HepG2 (cell line): Measurements from ENCODE around the gene SLC13A3. TPM values are rescaled to one million over a fixed set of nuclear protein-coding genes. Genes with fewer than 3 reads are reported as not detected.

ENCODE experiments used
- MLX ChIP-seq: IDR thresholded peaks from 2 replicates; pipeline ENCODE4 v1.6.1; 2016
- NFATC3 ChIP-seq: sonication (generic); formaldehyde crosslinking; IDR thresholded peaks from 2 replicates; pipeline ENCODE4 v1.5.1; 2020; ENCODE audit warnings: mild to moderate bottlenecking, missing genetic modification reagents
- SRY ChIP-seq: sonication (generic); formaldehyde crosslinking; IDR thresholded peaks from 2 replicates; pipeline ENCODE4 v1.8.0; 2022; ENCODE audit warnings: mild to moderate bottlenecking, missing genetic modification reagents
- TBL1XR1 ChIP-seq: fragments of 150-350 bp; IDR thresholded peaks from 2 replicates; pipeline ENCODE4 v1.6.1; 2014; ENCODE audit warnings: borderline replicate concordance, low read length; ENCODE audit not compliant: partially characterized antibody
- ZNF17 ChIP-seq: sonication (generic); formaldehyde crosslinking; IDR thresholded peaks from 2 replicates; pipeline ENCODE4 v1.5.0; 2020; ENCODE audit warnings: mild to moderate bottlenecking, missing genetic modification reagents
- ZNF589 ChIP-seq: sonication (generic); formaldehyde crosslinking; conservative IDR thresholded peaks from 2 replicates; pipeline ENCODE4 v1.8.0; 2022; ENCODE audit warnings: mild to moderate bottlenecking, moderate library complexity, missing genetic modification reagents
- ZNF639 ChIP-seq: conservative IDR thresholded peaks from 2 replicates; pipeline ENCODE4 v1.6.1; 2018; ENCODE audit warnings: missing genetic modification reagents
- polyA plus RNA-seq, 8 experiments: library from polyadenylated mRNA; depleted of rRNA in 3 of 8; stranded (reverse) in 7 of 8; unstranded in 1 of 8; fragments of >200 nt; fragmentation: Illumina TruSeq in 4 of 8; extraction: Trizol in 4 of 8; gene quantifications; 2 replicates each; pipeline versions ENCODE4 v1.2.1 to v1.2.3, GENCODE V29; 2011 to 2016; ENCODE audit warnings: low read depth in 4 of 8, missing spikeins in 1 of 8, mixed read lengths in 1 of 8; ENCODE audit not compliant: insufficient read depth in 1 of 8
- total RNA-seq, 5 experiments: library from RNA; depleted of rRNA; stranded (reverse); fragments of >200 nt; fragmentation: Illumina TruSeq; extraction: Trizol; gene quantifications; 2 replicates each; pipeline ENCODE4 v1.2.3, GENCODE V29; 2016; ENCODE audit warnings: low read depth in 1 of 5
- TF ChIP-seq, protein P1 (sequence below): sonication (generic); formaldehyde crosslinking; IDR thresholded peaks from 2 replicates; pipeline ENCODE4 v1.5.0; 2020; ENCODE audit warnings: mild to moderate bottlenecking, missing genetic modification reagents
- TF ChIP-seq, protein P2 (sequence below), 2 experiments: sonication (generic) in 1 of 2; formaldehyde crosslinking in 1 of 2; IDR thresholded peaks; 2 replicates each; pipeline versions ENCODE4 v1.4.0 to v1.6.1; 2018 to 2020; ENCODE audit warnings: missing genetic modification reagents in 2 of 2, borderline replicate concordance in 1 of 2, low read depth in 1 of 2, mild to moderate bottlenecking in 1 of 2, missing biosample characterization in 1 of 2
- TF ChIP-seq, protein P3 (sequence below): sonication (generic); formaldehyde crosslinking; IDR thresholded peaks from 2 replicates; pipeline ENCODE4 v1.4.0; 2020; ENCODE audit warnings: missing genetic modification reagents
- TF ChIP-seq, protein P4 (sequence below): sonication (generic); formaldehyde crosslinking; IDR thresholded peaks from 2 replicates; pipeline ENCODE4 v1.4.0; 2020; ENCODE audit warnings: missing genetic modification reagents
- TF ChIP-seq, protein P5 (sequence below): sonication (generic); formaldehyde crosslinking; IDR thresholded peaks from 2 replicates; pipeline ENCODE4 v1.5.1; 2020; ENCODE audit warnings: missing genetic modification reagents, mild to moderate bottlenecking, borderline replicate concordance

The SLC13A3 gene
- total and polyA plus RNA-seq, 2 of the 13 experiments (the other 11 are each of a cell fraction or from before 2014, with no cell fraction given): 66.5 to 76.0 TPM

- TF ChIP-seq TBL1XR1: peak; percentile 24
- TF ChIP-seq SRY (CRISPR knock-in tag): no peak
- TF ChIP-seq, protein P1, sequence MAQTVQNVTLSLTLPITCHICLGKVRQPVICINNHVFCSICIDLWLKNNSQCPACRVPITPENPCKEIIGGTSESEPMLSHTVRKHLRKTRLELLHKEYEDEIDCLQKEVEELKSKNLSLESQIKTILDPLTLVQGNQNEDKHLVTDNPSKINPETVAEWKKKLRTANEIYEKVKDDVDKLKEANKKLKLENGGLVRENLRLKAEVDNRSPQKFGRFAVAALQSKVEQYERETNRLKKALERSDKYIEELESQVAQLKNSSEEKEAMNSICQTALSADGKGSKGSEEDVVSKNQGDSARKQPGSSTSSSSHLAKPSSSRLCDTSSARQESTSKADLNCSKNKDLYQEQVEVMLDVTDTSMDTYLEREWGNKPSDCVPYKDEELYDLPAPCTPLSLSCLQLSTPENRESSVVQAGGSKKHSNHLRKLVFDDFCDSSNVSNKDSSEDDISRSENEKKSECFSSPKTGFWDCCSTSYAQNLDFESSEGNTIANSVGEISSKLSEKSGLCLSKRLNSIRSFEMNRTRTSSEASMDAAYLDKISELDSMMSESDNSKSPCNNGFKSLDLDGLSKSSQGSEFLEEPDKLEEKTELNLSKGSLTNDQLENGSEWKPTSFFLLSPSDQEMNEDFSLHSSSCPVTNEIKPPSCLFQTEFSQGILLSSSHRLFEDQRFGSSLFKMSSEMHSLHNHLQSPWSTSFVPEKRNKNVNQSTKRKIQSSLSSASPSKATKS (CRISPR knock-in tag): no peak
- TF ChIP-seq, protein P2, sequence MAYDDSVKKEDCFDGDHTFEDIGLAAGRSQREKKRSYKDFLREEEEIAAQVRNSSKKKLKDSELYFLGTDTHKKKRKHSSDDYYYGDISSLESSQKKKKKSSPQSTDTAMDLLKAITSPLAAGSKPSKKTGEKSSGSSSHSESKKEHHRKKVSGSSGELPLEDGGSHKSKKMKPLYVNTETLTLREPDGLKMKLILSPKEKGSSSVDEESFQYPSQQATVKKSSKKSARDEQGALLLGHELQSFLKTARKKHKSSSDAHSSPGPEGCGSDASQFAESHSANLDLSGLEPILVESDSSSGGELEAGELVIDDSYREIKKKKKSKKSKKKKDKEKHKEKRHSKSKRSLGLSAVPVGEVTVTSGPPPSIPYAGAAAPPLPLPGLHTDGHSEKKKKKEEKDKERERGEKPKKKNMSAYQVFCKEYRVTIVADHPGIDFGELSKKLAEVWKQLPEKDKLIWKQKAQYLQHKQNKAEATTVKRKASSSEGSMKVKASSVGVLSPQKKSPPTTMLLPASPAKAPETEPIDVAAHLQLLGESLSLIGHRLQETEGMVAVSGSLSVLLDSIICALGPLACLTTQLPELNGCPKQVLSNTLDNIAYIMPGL (CRISPR knock-in tag; IDR thresholded peaks at IDR 0.05; ENCODE audit: borderline replicate concordance in 1 of 2, low read depth in 1 of 2): no peak
- no peak for TF ChIP-seq MLX (CRISPR knock-in tag)
- TF ChIP-seq NFATC3 (CRISPR knock-in tag): no peak
- TF ChIP-seq, protein P3, sequence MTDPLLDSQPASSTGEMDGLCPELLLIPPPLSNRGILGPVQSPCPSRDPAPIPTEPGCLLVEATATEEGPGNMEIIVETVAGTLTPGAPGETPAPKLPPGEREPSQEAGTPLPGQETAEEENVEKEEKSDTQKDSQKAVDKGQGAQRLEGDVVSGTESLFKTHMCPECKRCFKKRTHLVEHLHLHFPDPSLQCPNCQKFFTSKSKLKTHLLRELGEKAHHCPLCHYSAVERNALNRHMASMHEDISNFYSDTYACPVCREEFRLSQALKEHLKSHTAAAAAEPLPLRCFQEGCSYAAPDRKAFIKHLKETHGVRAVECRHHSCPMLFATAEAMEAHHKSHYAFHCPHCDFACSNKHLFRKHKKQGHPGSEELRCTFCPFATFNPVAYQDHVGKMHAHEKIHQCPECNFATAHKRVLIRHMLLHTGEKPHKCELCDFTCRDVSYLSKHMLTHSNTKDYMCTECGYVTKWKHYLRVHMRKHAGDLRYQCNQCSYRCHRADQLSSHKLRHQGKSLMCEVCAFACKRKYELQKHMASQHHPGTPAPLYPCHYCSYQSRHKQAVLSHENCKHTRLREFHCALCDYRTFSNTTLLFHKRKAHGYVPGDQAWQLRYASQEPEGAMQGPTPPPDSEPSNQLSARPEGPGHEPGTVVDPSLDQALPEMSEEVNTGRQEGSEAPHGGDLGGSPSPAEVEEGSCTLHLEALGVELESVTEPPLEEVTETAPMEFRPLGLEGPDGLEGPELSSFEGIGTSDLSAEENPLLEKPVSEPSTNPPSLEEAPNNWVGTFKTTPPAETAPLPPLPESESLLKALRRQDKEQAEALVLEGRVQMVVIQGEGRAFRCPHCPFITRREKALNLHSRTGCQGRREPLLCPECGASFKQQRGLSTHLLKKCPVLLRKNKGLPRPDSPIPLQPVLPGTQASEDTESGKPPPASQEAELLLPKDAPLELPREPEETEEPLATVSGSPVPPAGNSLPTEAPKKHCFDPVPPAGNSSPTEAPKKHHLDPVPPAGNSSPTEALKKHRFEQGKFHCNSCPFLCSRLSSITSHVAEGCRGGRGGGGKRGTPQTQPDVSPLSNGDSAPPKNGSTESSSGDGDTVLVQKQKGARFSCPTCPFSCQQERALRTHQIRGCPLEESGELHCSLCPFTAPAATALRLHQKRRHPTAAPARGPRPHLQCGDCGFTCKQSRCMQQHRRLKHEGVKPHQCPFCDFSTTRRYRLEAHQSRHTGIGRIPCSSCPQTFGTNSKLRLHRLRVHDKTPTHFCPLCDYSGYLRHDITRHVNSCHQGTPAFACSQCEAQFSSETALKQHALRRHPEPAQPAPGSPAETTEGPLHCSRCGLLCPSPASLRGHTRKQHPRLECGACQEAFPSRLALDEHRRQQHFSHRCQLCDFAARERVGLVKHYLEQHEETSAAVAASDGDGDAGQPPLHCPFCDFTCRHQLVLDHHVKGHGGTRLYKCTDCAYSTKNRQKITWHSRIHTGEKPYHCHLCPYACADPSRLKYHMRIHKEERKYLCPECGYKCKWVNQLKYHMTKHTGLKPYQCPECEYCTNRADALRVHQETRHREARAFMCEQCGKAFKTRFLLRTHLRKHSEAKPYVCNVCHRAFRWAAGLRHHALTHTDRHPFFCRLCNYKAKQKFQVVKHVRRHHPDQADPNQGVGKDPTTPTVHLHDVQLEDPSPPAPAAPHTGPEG: no peak
- no peak for TF ChIP-seq ZNF639 (CRISPR knock-in tag)
- TF ChIP-seq, protein P4, sequence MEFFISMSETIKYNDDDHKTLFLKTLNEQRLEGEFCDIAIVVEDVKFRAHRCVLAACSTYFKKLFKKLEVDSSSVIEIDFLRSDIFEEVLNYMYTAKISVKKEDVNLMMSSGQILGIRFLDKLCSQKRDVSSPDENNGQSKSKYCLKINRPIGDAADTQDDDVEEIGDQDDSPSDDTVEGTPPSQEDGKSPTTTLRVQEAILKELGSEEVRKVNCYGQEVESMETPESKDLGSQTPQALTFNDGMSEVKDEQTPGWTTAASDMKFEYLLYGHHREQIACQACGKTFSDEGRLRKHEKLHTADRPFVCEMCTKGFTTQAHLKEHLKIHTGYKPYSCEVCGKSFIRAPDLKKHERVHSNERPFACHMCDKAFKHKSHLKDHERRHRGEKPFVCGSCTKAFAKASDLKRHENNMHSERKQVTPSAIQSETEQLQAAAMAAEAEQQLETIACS (CRISPR knock-in tag): no peak
- no peak for TF ChIP-seq ZNF17 (CRISPR knock-in tag)
- TF ChIP-seq, protein P5, sequence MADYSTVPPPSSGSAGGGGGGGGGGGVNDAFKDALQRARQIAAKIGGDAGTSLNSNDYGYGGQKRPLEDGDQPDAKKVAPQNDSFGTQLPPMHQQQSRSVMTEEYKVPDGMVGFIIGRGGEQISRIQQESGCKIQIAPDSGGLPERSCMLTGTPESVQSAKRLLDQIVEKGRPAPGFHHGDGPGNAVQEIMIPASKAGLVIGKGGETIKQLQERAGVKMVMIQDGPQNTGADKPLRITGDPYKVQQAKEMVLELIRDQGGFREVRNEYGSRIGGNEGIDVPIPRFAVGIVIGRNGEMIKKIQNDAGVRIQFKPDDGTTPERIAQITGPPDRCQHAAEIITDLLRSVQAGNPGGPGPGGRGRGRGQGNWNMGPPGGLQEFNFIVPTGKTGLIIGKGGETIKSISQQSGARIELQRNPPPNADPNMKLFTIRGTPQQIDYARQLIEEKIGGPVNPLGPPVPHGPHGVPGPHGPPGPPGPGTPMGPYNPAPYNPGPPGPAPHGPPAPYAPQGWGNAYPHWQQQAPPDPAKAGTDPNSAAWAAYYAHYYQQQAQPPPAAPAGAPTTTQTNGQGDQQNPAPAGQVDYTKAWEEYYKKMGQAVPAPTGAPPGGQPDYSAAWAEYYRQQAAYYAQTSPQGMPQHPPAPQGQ: no peak
- TF ChIP-seq ZNF589 (CRISPR knock-in tag): no peak
Measured at GRCh38 chr20:46606817-46607190, 44.5 kb downstream of the SLC13A3 start (continued).
